Measurements from ENCODE around the gene MTHFD2L.

MTHFD2L gene

DNA sequence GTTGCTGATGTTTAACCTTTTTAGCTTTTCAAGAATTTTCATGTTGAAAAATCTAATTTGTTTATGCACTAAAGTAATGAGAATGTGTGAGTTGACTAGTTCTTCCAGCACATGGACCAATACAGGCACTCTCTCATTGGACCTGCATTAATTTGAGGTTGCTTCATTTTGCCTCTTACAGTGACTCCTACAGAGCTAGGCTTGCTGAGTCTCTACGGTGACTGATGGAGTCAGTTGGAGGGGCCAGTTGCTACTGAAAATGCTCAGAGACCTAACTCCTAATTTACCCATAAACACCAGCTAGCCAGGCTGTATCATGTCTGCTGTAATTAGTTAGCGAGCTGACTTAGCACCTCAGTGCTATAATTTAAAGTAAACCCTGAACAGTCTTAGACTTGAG, 10.9 kb downstream of the MTHFD2L start:
- Histone ChIP-seq H3K27me3 (ENCODE audit: control insufficient read depth in 1 of 2, insufficient read depth in 2 of 2, low read length in 2 of 2) (no peaks in the 10 kb centered on the region), H3K9ac (ENCODE audit: low read length) (no peak overlapping the region), H3K36me3 (ENCODE audit: insufficient read depth, low read length) (no peaks in the 10 kb centered on the region), H3K4me3 (ENCODE audit: low read depth in 1 of 2, low read length in 2 of 2) (no peak overlapping the region), H3K9me3 (ENCODE audit: low read length) (no peaks in the 10 kb centered on the region), H3K27ac (ENCODE audit: low read depth, low read length) (no peak overlapping the region), H3K4me1 (ENCODE audit: insufficient read depth, low read length) (no peaks in the 10 kb centered on the region)

DNA sequence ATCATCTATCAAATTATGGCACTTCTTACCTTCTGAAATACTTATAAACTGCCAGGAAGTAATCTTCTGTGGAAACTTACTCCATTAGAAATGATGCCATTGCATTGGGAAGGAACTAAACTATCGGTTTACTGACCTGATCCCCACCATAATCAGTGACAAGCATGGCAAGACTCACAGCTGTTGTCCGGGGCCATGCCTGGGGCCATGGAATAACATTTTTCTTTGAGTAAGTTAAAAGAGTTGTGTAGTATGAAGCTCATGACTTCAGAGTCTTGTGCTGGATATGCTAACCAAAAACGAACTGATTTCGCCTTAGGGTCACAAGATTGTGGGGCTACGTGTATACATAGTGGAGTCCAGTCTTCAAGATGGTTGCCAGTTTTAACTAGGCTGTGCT, 15.4 kb downstream of the MTHFD2L start:
- no peak overlapping the region for H3K4me3 ChIP-seq (ENCODE audit: low read depth in 1 of 2, low read length in 2 of 2)
- H3K27ac ChIP-seq (ENCODE audit: low read depth, low read length) = no peak overlapping the region
- H3K36me3 ChIP-seq (ENCODE audit: insufficient read depth, low read length) = no peaks in the 10 kb centered on the region
- H3K9me3 ChIP-seq (ENCODE audit: low read length) = no peaks in the 10 kb centered on the region
- H3K9ac ChIP-seq (ENCODE audit: low read length) = no peak overlapping the region
- no peaks in the 10 kb centered on the region for H3K4me1 ChIP-seq (ENCODE audit: insufficient read depth, low read length)
- no peaks in the 10 kb centered on the region for H3K27me3 ChIP-seq (ENCODE audit: control insufficient read depth in 1 of 2, insufficient read depth in 2 of 2, low read length in 2 of 2)

DNA sequence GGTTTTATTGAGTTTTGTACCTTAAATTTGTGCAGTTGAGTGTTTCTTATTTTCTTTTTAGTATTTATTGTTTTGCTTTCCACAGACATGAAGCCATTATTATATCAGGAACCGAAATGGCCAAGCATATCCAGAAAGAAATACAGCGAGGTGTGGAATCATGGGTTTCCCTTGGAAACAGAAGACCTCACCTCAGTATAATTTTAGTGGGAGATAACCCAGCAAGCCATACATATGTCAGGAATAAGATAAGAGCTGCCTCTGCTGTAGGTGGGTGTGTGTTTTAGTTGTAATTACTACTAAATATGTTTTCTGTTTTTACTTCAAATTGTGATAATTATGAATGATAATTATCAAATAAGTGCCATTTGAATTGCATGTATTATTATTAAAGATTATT, 16.5 kb downstream of the MTHFD2L start:
- no peak overlapping the region for H3K27ac ChIP-seq (ENCODE audit: low read depth, low read length)
- H3K9me3 ChIP-seq (ENCODE audit: low read length) = no peaks in the 10 kb centered on the region
- H3K4me3 ChIP-seq (ENCODE audit: low read depth in 1 of 2, low read length in 2 of 2) = no peak overlapping the region
- H3K4me1 ChIP-seq (ENCODE audit: insufficient read depth, low read length) = no peaks in the 10 kb centered on the region
- no peaks in the 10 kb centered on the region for H3K36me3 ChIP-seq (ENCODE audit: insufficient read depth, low read length)
- H3K27me3 ChIP-seq (ENCODE audit: control insufficient read depth in 1 of 2, insufficient read depth in 2 of 2, low read length in 2 of 2) = no peaks in the 10 kb centered on the region
- H3K9ac ChIP-seq (ENCODE audit: low read length) = no peak overlapping the region

DNA sequence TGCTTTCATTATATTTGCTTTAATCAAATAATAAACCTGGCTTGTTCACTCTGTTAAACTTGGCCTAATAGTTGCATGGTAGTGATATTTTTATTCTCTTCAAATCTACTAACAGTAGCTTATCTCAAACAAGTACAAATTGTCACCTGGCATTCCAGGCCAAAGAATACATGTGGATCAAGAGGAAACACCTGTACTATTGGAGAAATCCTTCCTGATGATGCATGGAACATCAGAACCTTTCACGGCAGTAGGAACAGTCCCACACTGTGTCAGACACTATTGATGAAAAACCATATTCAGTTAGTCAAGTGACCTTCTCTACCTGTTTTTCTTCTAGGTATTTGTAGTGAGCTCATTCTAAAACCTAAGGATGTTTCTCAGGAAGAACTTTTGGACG, 17.0 kb downstream of the MTHFD2L start:
- no peak overlapping the region for H3K4me3 ChIP-seq (ENCODE audit: low read depth in 1 of 2, low read length in 2 of 2)
- H3K9ac ChIP-seq (ENCODE audit: low read length) = no peak overlapping the region

DNA sequence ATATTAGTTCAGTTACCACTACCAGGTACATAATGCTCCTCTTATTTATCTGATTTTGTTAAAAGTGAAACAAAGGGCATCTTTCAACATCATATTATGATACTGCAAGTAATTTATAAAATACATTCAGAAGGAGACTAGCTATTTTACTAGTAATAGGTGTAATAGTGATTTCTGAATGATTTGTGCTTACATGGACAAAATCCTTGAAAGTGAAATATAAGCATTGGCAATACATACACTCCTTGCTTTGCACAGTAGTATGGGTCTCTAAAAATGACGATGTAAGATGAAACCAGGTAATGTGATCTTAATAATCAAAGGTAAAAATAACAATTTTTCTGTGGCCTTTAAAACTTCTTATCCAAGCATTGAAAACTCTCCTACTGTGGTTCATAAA, 17.5 kb downstream of the MTHFD2L start:
- no peaks in the 10 kb centered on the region for H3K36me3 ChIP-seq (ENCODE audit: insufficient read depth, low read length)
- H3K4me1 ChIP-seq (ENCODE audit: insufficient read depth, low read length) = no peaks in the 10 kb centered on the region
- H3K27ac ChIP-seq (ENCODE audit: low read depth, low read length) = no peak overlapping the region
- no peaks in the 10 kb centered on the region for H3K27me3 ChIP-seq (ENCODE audit: control insufficient read depth in 1 of 2, insufficient read depth in 2 of 2, low read length in 2 of 2)
- no peak overlapping the region for H3K9ac ChIP-seq (ENCODE audit: low read length)
- no peaks in the 10 kb centered on the region for H3K9me3 ChIP-seq (ENCODE audit: low read length)
- H3K4me3 ChIP-seq (ENCODE audit: low read depth in 1 of 2, low read length in 2 of 2) = no peak overlapping the region

More for the DNA sequence above, 17.0 kb downstream of the MTHFD2L start:
- no peak overlapping the region for H3K27ac ChIP-seq (ENCODE audit: low read depth, low read length)
- no peaks in the 10 kb centered on the region for H3K27me3 ChIP-seq (ENCODE audit: control insufficient read depth in 1 of 2, insufficient read depth in 2 of 2, low read length in 2 of 2)
- no peaks in the 10 kb centered on the region for H3K36me3 ChIP-seq (ENCODE audit: insufficient read depth, low read length)
- no peaks in the 10 kb centered on the region for H3K4me1 ChIP-seq (ENCODE audit: insufficient read depth, low read length)
- H3K9me3 ChIP-seq (ENCODE audit: low read length) = no peaks in the 10 kb centered on the region

DNA sequence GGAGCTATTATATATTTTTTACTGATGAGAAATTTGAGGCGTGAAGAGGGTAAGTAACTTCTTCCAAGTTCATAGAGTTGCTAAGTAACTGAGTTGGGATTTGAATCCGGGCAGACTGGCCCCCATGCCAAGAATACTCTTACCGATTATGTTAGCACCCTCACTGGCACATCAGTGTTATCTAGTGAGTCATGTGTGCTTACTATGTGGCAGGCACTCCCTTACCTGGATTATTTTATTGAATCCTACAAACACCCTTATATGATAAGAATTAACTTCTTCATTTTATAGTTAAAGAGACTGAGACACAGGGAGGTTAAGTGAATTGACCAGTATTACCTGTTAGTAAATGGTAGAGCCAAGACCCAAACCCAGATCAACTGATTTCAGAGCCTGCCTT, 20.9 kb downstream of the MTHFD2L start:
- H3K27ac ChIP-seq (ENCODE audit: low read depth, low read length) = no peak overlapping the region
- H3K9ac ChIP-seq (ENCODE audit: low read length) = no peak overlapping the region
- H3K27me3 ChIP-seq (ENCODE audit: control insufficient read depth in 1 of 2, insufficient read depth in 2 of 2, low read length in 2 of 2) = no peaks in the 10 kb centered on the region
- no peak overlapping the region for H3K4me3 ChIP-seq (ENCODE audit: low read depth in 1 of 2, low read length in 2 of 2)
- no peaks in the 10 kb centered on the region for H3K36me3 ChIP-seq (ENCODE audit: insufficient read depth, low read length)
- H3K9me3 ChIP-seq (ENCODE audit: low read length) = no peaks in the 10 kb centered on the region
- H3K4me1 ChIP-seq (ENCODE audit: insufficient read depth, low read length) = no peaks in the 10 kb centered on the region

DNA sequence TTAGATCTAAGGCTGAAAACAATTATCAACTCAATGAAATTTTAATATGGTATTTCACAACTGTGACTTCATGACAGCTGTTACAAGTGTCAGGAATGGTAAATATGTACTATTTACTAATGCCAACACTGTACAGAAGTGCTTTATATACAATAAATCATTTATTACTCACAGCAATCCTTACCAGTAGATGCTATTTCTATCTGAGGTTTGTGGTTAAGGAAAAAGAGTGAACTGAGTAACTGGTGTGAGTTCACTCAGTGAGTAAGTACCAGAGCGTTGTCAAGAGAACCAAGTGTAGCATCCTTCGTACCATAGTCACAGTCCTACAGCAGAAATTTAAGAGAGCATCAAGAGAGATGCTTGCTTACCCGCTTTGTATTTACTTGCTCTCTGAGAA, 23.3 kb downstream of the MTHFD2L start:
- no peaks in the 10 kb centered on the region for H3K27me3 ChIP-seq (ENCODE audit: control insufficient read depth in 1 of 2, insufficient read depth in 2 of 2, low read length in 2 of 2)
- no peak overlapping the region for H3K4me3 ChIP-seq (ENCODE audit: low read depth in 1 of 2, low read length in 2 of 2)
- H3K27ac ChIP-seq (ENCODE audit: low read depth, low read length) = no peak overlapping the region
- no peaks in the 10 kb centered on the region for H3K4me1 ChIP-seq (ENCODE audit: insufficient read depth, low read length)
- no peaks in the 10 kb centered on the region for H3K9me3 ChIP-seq (ENCODE audit: low read length)
- H3K36me3 ChIP-seq (ENCODE audit: insufficient read depth, low read length) = no peaks in the 10 kb centered on the region
- no peak overlapping the region for H3K9ac ChIP-seq (ENCODE audit: low read length)

DNA sequence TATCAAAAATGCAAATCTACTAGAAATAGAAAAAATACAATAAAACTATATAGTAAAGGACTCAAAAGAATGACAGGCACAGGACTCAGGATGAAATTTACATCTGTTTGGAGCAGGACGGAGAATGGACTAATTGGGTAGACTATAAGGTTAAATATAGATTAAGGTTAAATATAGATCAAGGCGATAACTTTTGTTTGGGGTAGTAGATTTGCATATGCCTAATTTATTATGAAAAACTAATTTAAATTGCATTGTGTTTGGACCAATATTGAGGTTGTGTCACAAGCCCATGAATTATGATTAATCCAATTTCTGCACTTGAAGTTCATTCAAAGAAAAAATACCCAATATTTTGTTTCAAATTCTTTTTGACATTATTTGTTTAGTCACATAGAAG, 31.0 kb downstream of the MTHFD2L start:
- Histone ChIP-seq H3K36me3 (ENCODE audit: insufficient read depth, low read length) (no peaks in the 10 kb centered on the region), H3K9me3 (ENCODE audit: low read length) (no peaks in the 10 kb centered on the region), H3K27ac (ENCODE audit: low read depth, low read length) (no peak overlapping the region), H3K4me1 (ENCODE audit: insufficient read depth, low read length) (no peaks in the 10 kb centered on the region), H3K9ac (ENCODE audit: low read length) (no peak overlapping the region), H3K4me3 (ENCODE audit: low read depth in 1 of 2, low read length in 2 of 2) (no peak overlapping the region), H3K27me3 (ENCODE audit: control insufficient read depth in 1 of 2, insufficient read depth in 2 of 2, low read length in 2 of 2) (no peaks in the 10 kb centered on the region)

DNA sequence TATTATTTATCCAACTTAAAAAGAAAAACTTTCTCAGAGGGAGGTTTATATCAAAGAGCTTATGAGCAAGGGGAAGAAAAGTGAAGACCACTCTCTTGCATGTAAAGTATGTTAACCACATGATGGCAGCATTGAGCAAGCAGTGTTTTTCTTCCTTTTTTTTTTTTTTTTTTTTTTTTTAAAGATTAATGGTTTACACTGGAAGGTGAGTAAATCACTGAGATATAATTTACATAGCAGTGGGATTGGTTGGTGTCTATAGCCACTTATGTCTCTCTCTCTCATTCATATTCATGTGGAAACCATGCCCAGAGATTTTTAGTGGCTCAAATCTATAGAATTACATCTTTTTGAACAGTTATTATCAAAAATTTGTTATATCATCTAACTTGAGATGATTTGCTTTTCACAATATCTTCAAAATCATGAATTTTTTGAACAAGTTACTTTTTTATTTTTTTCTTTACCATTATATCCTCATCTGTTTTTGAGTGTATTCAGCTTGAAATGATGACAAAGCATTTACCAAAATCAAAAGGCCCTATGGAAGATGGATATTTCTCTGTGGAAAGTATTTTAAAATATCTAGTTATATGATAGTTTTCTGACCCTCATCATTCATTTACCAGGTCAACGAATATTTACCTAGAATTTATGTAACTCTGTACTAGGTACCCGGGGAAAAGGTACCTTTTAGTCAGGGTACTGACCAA, 31.6 kb downstream of the MTHFD2L start:
- no peaks in the 10 kb centered on the region for H3K36me3 ChIP-seq (ENCODE audit: insufficient read depth, low read length)
- no peak overlapping the region for H3K27ac ChIP-seq (ENCODE audit: low read depth, low read length)
- no peak overlapping the region for H3K4me3 ChIP-seq (ENCODE audit: low read depth in 1 of 2, low read length in 2 of 2)
- no peak overlapping the region for H3K9ac ChIP-seq (ENCODE audit: low read length)
- no peaks in the 10 kb centered on the region for H3K9me3 ChIP-seq (ENCODE audit: low read length)
- no peaks in the 10 kb centered on the region for H3K4me1 ChIP-seq (ENCODE audit: insufficient read depth, low read length)
- no peaks in the 10 kb centered on the region for H3K27me3 ChIP-seq (ENCODE audit: control insufficient read depth in 1 of 2, insufficient read depth in 2 of 2, low read length in 2 of 2)

DNA sequence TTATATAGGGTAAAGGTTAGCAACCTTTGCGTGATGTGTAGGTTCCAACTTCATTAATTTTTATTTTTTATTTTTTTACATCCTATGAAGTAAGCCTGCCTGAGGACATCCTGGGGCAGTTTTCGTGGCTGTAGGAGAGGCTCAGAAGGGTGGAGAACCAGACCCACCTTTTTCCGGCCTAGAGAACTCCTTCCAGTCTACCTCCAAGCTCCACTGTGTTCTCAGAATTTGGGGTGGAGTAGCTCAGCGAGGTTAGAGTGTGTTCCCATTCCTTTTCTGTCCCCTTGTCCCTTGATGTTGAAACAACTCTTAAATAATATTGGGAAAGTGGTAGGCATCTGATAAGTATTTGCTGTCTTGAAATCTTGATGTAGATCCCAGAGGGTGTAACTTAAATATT, 32.4 kb downstream of the MTHFD2L start:
- H3K9ac ChIP-seq (ENCODE audit: low read length) = no peak overlapping the region
- H3K27ac ChIP-seq (ENCODE audit: low read depth, low read length) = no peak overlapping the region
- no peaks in the 10 kb centered on the region for H3K4me1 ChIP-seq (ENCODE audit: insufficient read depth, low read length)
- H3K4me3 ChIP-seq (ENCODE audit: low read depth in 1 of 2, low read length in 2 of 2) = no peak overlapping the region
- H3K36me3 ChIP-seq (ENCODE audit: insufficient read depth, low read length) = no peaks in the 10 kb centered on the region
- H3K9me3 ChIP-seq (ENCODE audit: low read length) = no peaks in the 10 kb centered on the region
- no peaks in the 10 kb centered on the region for H3K27me3 ChIP-seq (ENCODE audit: control insufficient read depth in 1 of 2, insufficient read depth in 2 of 2, low read length in 2 of 2)

DNA sequence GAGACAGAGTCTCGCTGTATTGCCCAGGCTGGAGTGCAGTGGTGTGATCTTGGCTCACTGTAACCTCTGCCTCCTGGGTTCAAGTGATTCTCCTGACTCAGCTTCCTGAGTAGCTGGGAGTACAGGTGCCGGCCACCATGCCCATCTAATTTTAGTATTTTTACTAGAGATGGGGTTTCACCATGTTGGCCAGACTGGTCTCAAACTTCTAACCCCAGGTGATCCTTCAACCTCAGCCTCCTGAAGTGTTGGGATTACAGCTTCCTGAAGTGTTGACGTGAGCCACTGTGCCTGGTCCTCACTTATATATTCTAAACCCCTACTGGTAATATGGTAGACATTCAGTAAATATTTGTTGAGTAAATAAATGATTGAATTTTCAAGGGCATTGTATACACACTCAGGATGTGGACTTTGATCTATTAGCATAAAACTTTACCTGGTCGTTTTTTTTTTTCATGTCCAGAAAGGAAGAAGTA, 33.0 kb downstream of the MTHFD2L start:
- H3K4me1 ChIP-seq (ENCODE audit: insufficient read depth, low read length) = no peaks in the 10 kb centered on the region
- H3K9ac ChIP-seq (ENCODE audit: low read length) = no peak overlapping the region
- H3K36me3 ChIP-seq (ENCODE audit: insufficient read depth, low read length) = no peaks in the 10 kb centered on the region
- no peak overlapping the region for H3K4me3 ChIP-seq (ENCODE audit: low read depth in 1 of 2, low read length in 2 of 2)
- no peaks in the 10 kb centered on the region for H3K9me3 ChIP-seq (ENCODE audit: low read length)
- H3K27ac ChIP-seq (ENCODE audit: low read depth, low read length) = no peak overlapping the region
- no peaks in the 10 kb centered on the region for H3K27me3 ChIP-seq (ENCODE audit: control insufficient read depth in 1 of 2, insufficient read depth in 2 of 2, low read length in 2 of 2)

DNA sequence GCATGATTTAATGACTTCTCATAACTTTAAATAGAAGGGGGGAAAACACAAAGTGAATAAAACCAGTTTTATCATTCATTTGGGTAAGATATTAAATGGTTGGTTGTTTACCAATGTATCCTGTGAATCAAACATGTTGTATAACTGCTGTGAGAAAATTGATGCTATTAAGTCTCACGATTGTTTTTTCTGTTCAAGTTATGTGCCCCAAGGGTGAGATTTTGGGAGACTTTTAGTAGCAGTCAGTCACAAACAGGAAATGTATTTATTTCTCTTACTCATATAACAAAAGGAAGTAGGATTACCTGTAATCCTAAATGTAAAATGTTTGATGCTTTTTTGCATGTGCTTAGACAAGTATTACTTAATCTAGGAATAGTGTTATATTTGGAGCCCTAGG, 39.2 kb downstream of the MTHFD2L start:
- Histone ChIP-seq H3K27me3 (ENCODE audit: control insufficient read depth in 1 of 2, insufficient read depth in 2 of 2, low read length in 2 of 2) (no peaks in the 10 kb centered on the region), H3K9ac (ENCODE audit: low read length) (no peak overlapping the region), H3K4me1 (ENCODE audit: insufficient read depth, low read length) (no peaks in the 10 kb centered on the region), H3K36me3 (ENCODE audit: insufficient read depth, low read length) (no peaks in the 10 kb centered on the region), H3K4me3 (ENCODE audit: low read depth in 1 of 2, low read length in 2 of 2) (no peak overlapping the region), H3K9me3 (ENCODE audit: low read length) (no peaks in the 10 kb centered on the region), H3K27ac (ENCODE audit: low read depth, low read length) (no peak overlapping the region)
